HFF-Myc (cell line): Measurements from ENCODE around the gene C12orf54.
"Not testable (repeated sequence)": the region's sequence is repeated elsewhere in the genome, so short reads cannot be mapped to it uniquely, and the experiment has no call there.

Experiments used
- DNase-seq: peaks from one replicate; pipeline ENCODE4 v3.0.0-alpha.2; 2011; ENCODE audit warnings: low read depth; ENCODE audit errors: extremely low read depth
- H3K4me3 ChIP-seq: replicated peaks from 2 replicates; pipeline ENCODE4 v1.5.1; 2011; ENCODE audit warnings: low read depth, mild to moderate bottlenecking, control low read depth, low read length
- CTCF ChIP-seq: IDR thresholded peaks from 2 replicates; pipeline ENCODE4 v1.5.1; 2012; ENCODE audit warnings: mild to moderate bottlenecking, low read depth, low read length, control low read depth; ENCODE audit errors: missing control alignments

The C12orf54 gene

GRCh38 chr12:48482930-48483329, 632 bp downstream of the C12orf54 start:
- no peak for DNase-seq
- H3K4me3 ChIP-seq = no peak overlapping the region
- TF ChIP-seq CTCF = no peak

- no peak for DNase-seq
- H3K4me3 ChIP-seq = no peak overlapping the region
- no peak for TF ChIP-seq CTCF
Measured at GRCh38 chr12:48486261-48486660, 4.0 kb downstream of the C12orf54 start.

GRCh38 chr12:48486679-48487078, 4.4 kb downstream of the C12orf54 start:
- no peak overlapping the region for H3K4me3 ChIP-seq
- no peak for TF ChIP-seq CTCF
- DNase-seq = no peak

GRCh38 chr12:48489012-48489411, 6.7 kb downstream of the C12orf54 start:
- no peak for DNase-seq
- H3K4me3 ChIP-seq = no peak overlapping the region
- TF ChIP-seq CTCF = no peak

GRCh38 chr12:48489456-48489855, 7.2 kb downstream of the C12orf54 start:
- not testable (repeated sequence) for H3K4me3 ChIP-seq

GRCh38 chr12:48500281-48500680, 18.0 kb downstream of the C12orf54 start:
- DNase-seq, H3K4me3 ChIP-seq: not testable (repeated sequence)

More at GRCh38 chr12:48489456-48489855, 7.2 kb downstream of the C12orf54 start:
- DNase-seq = not testable (repeated sequence)

- not testable (repeated sequence) for DNase-seq
Measured at GRCh38 chr12:48506836-48507235, 24.5 kb downstream of the C12orf54 start.

GRCh38 chr12:48508987-48509386, 26.7 kb downstream of the C12orf54 start:
- H3K4me3 ChIP-seq = no peak overlapping the region
- no peak for DNase-seq
- TF ChIP-seq CTCF = no peak

More at GRCh38 chr12:48506836-48507235, 24.5 kb downstream of the C12orf54 start:
- not testable (repeated sequence) for H3K4me3 ChIP-seq

GRCh38 chr12:48510111-48510510, 27.8 kb downstream of the C12orf54 start:
- DNase-seq = no peak
- no peak for TF ChIP-seq CTCF
- H3K4me3 ChIP-seq = no peak overlapping the region
